ENCODE data around the gene RFX6. TPM values are rescaled to one million over a fixed set of nuclear protein-coding genes. Genes with fewer than 3 reads are reported as not detected.

RFX6 gene
- total and polyA plus RNA-seq, 8 donors = 1.1 to 2.6 (median 2.3) TPM; not detected in 2

- Histone ChIP-seq H3K36me3 (no peaks in the 10 kb centered on the region), H3K9me3 (peaks cover 0 to 29% of the 10 kb centered on the region in 2 donors), H3K27me3 (no peaks in the 10 kb centered on the region), H3K27ac (no peak overlapping the region), H3K4me3 (no peak overlapping the region), H3K4me1 (no peaks in the 10 kb centered on the region)
- DNase-seq (no peak), ATAC-seq (no peak)
- intact Hi-C loops (cut with DNase I) = no loop called here
- TF ChIP-seq CTCF (IDR thresholded peaks at IDR 0.05) = no peak
These were observed 17.8 kb upstream of the RFX6 start for GRCh38 chr6:116859264-116859663.

GRCh38 chr6:116866281-116866871, 10.7 kb upstream of the RFX6 start:
- no peak overlapping the region for H3K4me3 ChIP-seq
- DNase-seq (no peak), ATAC-seq (no peak)
- no peaks in the 10 kb centered on the region for H3K36me3 ChIP-seq
- no peak for TF ChIP-seq CTCF (IDR thresholded peaks at IDR 0.05)
- intact Hi-C loops (cut with DNase I) = no loop called here
- no peaks in the 10 kb centered on the region for H3K4me1 ChIP-seq
- H3K27me3 ChIP-seq = no peaks in the 10 kb centered on the region
- no peak overlapping the region for H3K27ac ChIP-seq
- H3K9me3 ChIP-seq = no peaks in the 10 kb centered on the region

GRCh38 chr6:116872771-116873170, 4.3 kb upstream of the RFX6 start:
- intact Hi-C loops (cut with DNase I) = no loop called here
- Histone ChIP-seq H3K4me3 (no peak overlapping the region), H3K4me1 (peaks cover 0 to 10% of the 10 kb centered on the region in 2 donors), H3K27ac (no peak overlapping the region), H3K27me3 (peaks cover 27 to 38% of the 10 kb centered on the region in 2 donors), H3K9me3 (peaks cover 0 to 8% of the 10 kb centered on the region in 2 donors), H3K36me3 (no peaks in the 10 kb centered on the region)
- no peak for TF ChIP-seq CTCF (IDR thresholded peaks at IDR 0.05)
- ATAC-seq (no peak), DNase-seq (no peak)

GRCh38 chr6:116876107-116876506, 935 bp upstream of the RFX6 start:
- intact Hi-C loops (cut with DNase I) = no loop called here
- Histone ChIP-seq H3K9me3 (peaks cover 0 to 8% of the 10 kb centered on the region in 2 donors), H3K4me3 (no peak overlapping the region), H3K27ac (no peak overlapping the region), H3K27me3 (peaks cover 44 to 55% of the 10 kb centered on the region in 2 donors), H3K4me1 (peaks cover 0 to 10% of the 10 kb centered on the region in 2 donors), H3K36me3 (no peaks in the 10 kb centered on the region)
- TF ChIP-seq CTCF (IDR thresholded peaks at IDR 0.05) = no peak
- ATAC-seq = no peak
- no peak for DNase-seq

GRCh38 chr6:116877743-116878142, 701 bp downstream of the RFX6 start:
- H3K36me3 ChIP-seq = no peaks in the 10 kb centered on the region
- H3K9me3 ChIP-seq = peaks cover 0 to 1% of the 10 kb centered on the region in 2 donors
- H3K4me1 ChIP-seq = peaks cover 0 to 10% of the 10 kb centered on the region in 2 donors
- intact Hi-C loops (cut with DNase I) = no loop called here
- H3K27me3 ChIP-seq = peaks cover 44 to 55% of the 10 kb centered on the region in 2 donors
- no peak for TF ChIP-seq CTCF (IDR thresholded peaks at IDR 0.05)
- ATAC-seq (no peak), DNase-seq (no peak)
- H3K4me3 ChIP-seq = no peak overlapping the region
- H3K27ac ChIP-seq = no peak overlapping the region
